Epithelial cell of esophagus (primary cell): Measurements from ENCODE around the gene PAX5.
"Not testable (repeated sequence)": the region's sequence is repeated elsewhere in the genome, so short reads cannot be mapped to it uniquely, and the experiment has no call there.

Experiments used
- DNase-seq: peaks from one replicate; pipeline ENCODE4 v3.0.0; 2010; ENCODE audit warnings: low read depth
- H3K4me3 ChIP-seq: 2 replicates; pipeline ENCODE4 v1.5.1; 2011; ENCODE audit warnings: mild to moderate bottlenecking, low read length, control low read depth
- CTCF ChIP-seq: IDR thresholded peaks from 2 replicates; pipeline ENCODE4 v1.5.1; 2011; ENCODE audit warnings: low read depth, mild to moderate bottlenecking, low read length, control low read depth, inconsistent platforms; ENCODE audit not compliant: insufficient read depth; ENCODE audit errors: missing control alignments

The PAX5 gene

DNA sequence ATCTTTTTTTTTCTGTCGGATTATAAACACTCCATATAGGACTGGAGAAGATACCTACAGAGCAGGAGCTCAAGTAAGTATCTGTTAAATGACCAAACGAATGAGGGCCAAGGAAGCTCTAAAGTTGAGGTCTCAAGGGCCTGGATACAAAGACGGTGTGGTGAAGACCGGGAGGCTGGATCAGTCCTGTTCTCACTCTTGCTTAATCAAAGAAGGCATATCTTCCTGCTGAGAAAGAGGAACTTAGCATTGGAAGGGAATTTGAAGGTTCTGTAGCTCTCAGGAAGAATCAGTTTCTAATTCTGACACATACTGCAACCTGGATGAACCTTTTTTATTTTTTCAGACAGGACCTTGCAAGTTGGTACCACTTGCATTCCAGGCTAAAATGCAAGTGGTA, 28.3 kb upstream of the PAX5 start:
- no peak for DNase-seq
- H3K4me3 ChIP-seq, result no peak overlapping the region
- no peak for TF ChIP-seq CTCF

DNA sequence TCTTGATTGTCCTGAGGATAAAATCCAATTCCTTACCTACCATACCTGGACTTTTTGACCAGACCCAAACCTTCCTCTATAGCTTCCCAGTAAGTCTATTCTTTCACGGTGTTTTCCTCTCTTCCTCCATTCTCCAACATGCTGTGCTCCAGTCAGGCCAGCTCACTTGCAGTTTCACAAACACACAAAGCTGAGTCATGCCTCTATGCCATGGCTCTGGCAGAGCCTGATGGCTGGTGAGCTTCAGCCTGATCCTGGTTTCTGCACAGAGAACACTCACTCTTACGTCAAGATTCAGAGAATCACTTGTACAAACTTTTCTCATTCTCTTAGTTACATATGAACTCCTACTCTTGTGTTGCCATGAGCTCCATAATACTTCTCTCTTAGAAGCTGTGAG, 27.7 kb upstream of the PAX5 start:
- no peak for DNase-seq
- H3K4me3 ChIP-seq, result no peak overlapping the region
- TF ChIP-seq CTCF, result no peak

DNA sequence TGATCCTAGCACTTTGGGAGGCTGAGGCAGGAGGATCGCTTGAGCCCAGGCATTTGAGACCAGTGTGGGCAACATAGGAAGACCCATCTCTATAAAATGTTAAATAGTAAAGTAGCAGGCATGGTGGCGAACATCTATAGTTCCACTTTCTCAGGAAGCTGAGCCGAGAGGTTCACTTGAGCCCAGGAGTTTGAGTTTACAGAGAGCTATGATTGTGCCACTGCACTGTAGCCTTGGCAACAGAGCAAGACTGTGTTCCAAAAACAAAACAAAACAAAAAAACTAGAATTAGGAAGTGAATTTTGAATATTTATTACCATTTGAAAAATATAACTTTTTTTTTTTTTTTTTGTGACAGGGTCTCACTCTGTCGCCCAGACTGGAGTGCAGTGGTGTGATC, 26.8 kb upstream of the PAX5 start:
- TF ChIP-seq CTCF, result no peak
- no peak for DNase-seq
- H3K4me3 ChIP-seq, result no peak overlapping the region

- H3K4me3 ChIP-seq, result no peak overlapping the region
- no peak for TF ChIP-seq CTCF
- no peak for DNase-seq
These were observed 22.2 kb upstream of the PAX5 start for GRCh38 chr9:37056046-37056920.

DNA sequence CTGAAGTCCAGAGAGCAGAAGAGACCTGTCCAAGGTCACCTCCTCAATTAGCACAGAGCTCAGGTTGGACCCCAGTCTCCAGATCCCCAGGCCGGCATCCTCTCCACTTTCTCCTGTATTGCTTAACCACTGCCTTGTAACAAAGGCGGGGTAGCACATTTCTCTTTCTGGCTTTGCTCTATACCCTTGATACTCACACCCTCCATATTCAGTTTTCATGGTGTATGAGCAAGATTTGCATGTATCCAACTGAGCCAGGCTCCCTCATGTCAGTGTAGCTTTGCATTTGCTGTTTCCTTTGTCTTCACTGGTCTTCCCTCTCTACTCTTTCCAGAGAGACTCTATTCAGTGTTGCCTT, 20.3 kb upstream of the PAX5 start:
- not testable (repeated sequence) for DNase-seq, H3K4me3 ChIP-seq

GRCh38 chr9:37053684-37054362, 19.8 kb upstream of the PAX5 start:
- TF ChIP-seq CTCF, result no peak
- H3K4me3 ChIP-seq, result no peak overlapping the region
- no peak for DNase-seq

DNA sequence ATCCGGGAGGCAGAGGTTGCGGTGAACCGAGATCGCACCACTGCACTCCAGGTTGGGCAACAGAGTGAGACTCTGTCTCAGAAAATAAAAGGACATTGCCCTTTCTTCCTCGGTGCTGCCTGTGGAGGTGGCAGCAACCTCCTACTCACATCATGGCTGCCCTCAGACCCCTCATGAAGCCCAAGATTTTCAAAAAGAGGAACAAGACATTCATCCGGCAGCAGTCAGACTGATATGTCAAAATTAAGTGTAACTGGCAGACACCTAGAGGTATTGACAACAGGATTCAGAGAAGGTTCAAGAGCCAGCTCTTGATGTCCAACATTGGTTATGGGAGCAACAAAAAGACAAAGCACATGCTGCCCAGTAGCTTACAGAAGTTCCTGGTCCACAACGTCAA, 12.6 kb upstream of the PAX5 start:
- TF ChIP-seq CTCF, result no peak
- no peak overlapping the region for H3K4me3 ChIP-seq
- DNase-seq, result no peak
